WTC11 (cell line): ENCODE results near the gene SARDH. TPM values are rescaled to one million over a fixed set of nuclear protein-coding genes. Genes with fewer than 3 reads are reported as not detected.
A peak's percentile ranks its signal among the peaks of the same experiment; 100 is the strongest.

Experiments
- ATAC-seq: fragments of 200-7000 bp; cut with Tn5 transposase; 2 replicates; pipeline ENCODE4 v1.10.0; 2021; ENCODE audit warnings: mild to moderate bottlenecking, moderate library complexity
- CTCF ChIA-PET: fragments of 300-600 bp; sonication (Branson Sonifier 250); formaldehyde crosslinking; loops from one replicate; lab custom pipeline; 2021; ENCODE audit warnings: antibody characterized with exemption; lab: Charles Lee
- POLR2A ChIA-PET: fragments of 350-600 bp; sonication (Branson Sonifier 250); formaldehyde crosslinking; loops from one replicate; lab custom pipeline; 2021; ENCODE audit warnings: antibody characterized with exemption; lab: Charles Lee
- DNase-seq: peaks from one replicate; pipeline ENCODE4 v3.0.0; 2021; ENCODE audit warnings: low spot score
- H3K27ac Mint-ChIP-seq: 2 replicates; pipeline ENCODE4 v1.8.0; 2021; ENCODE audit warnings: mixed read lengths
- H3K27me3 Mint-ChIP-seq: 2 replicates; pipeline ENCODE4 v1.8.0; 2021; ENCODE audit warnings: low read depth, mild to moderate bottlenecking, moderate library complexity, mixed read lengths
- H3K36me3 Mint-ChIP-seq: 2 replicates; pipeline ENCODE4 v1.8.0; 2021; ENCODE audit warnings: mixed read lengths
- H3K4me1 Mint-ChIP-seq: 2 replicates; pipeline ENCODE4 v1.8.0; 2022; ENCODE audit warnings: mixed read lengths
- H3K4me3 Mint-ChIP-seq: 2 replicates; pipeline ENCODE4 v1.8.0; 2021; ENCODE audit warnings: mild to moderate bottlenecking, moderate library complexity, mixed read lengths
- H3K9me3 Mint-ChIP-seq: 2 replicates; pipeline ENCODE4 v1.8.0; 2021; ENCODE audit warnings: mixed read lengths
- ELF4 ChIP-seq: sonication (generic); formaldehyde crosslinking; IDR thresholded peaks from 2 replicates; pipeline ENCODE4 v1.8.1; 2022; ENCODE audit warnings: low read depth, mild to moderate bottlenecking, moderate library complexity, missing genetic modification reagents
- ESRRA ChIP-seq: sonication (generic); formaldehyde crosslinking; IDR thresholded peaks from 2 replicates; pipeline ENCODE4 v1.8.1; 2022; ENCODE audit warnings: mild to moderate bottlenecking, missing genetic modification reagents, borderline replicate concordance
- ETV6 ChIP-seq: sonication (generic); formaldehyde crosslinking; IDR thresholded peaks from 2 replicates; pipeline ENCODE4 v1.8.1; 2022; ENCODE audit warnings: mild to moderate bottlenecking, missing genetic modification reagents
- MXD4 ChIP-seq: fragments of 250-450 bp; sonication (Bioruptor Pico); IDR thresholded peaks from 2 replicates; pipeline ENCODE4 v1.8.0; 2021; ENCODE audit warnings: mild to moderate bottlenecking, moderate library complexity, borderline replicate concordance
- NFE2L1 ChIP-seq: sonication (generic); formaldehyde crosslinking; IDR thresholded peaks from 2 replicates; pipeline ENCODE4 v1.8.1; 2023; ENCODE audit warnings: missing genetic modification reagents
- SMAD3 ChIP-seq: sonication (generic); formaldehyde crosslinking; IDR thresholded peaks from 2 replicates; pipeline ENCODE4 v1.8.0; 2022; ENCODE audit warnings: missing genetic modification reagents, mild to moderate bottlenecking, borderline replicate concordance
- SP1 ChIP-seq: sonication (generic); formaldehyde crosslinking; conservative IDR thresholded peaks from 2 replicates; pipeline ENCODE4 v1.8.1; 2022; ENCODE audit warnings: missing genetic modification reagents
- ZBTB21 ChIP-seq: sonication (generic); formaldehyde crosslinking; IDR thresholded peaks from 2 replicates; pipeline ENCODE4 v1.8.1; 2023; ENCODE audit warnings: mild to moderate bottlenecking, missing genetic modification reagents, borderline replicate concordance
- ZNF423 ChIP-seq: fragments of 250-450 bp; sonication (Bioruptor Pico); IDR thresholded peaks from 2 replicates; pipeline ENCODE4 v2.1.2; 2022; ENCODE audit warnings: mild to moderate bottlenecking, moderate library complexity
- total RNA-seq: library from RNA; stranded (reverse); gene quantifications from 3 replicates; pipeline ENCODE4 v1.2.3, GENCODE V29; 2021
- TF ChIP-seq, protein P1 (sequence below): sonication (generic); formaldehyde crosslinking; IDR thresholded peaks from 2 replicates; pipeline ENCODE4 v1.8.1; 2022; ENCODE audit warnings: low read depth, mild to moderate bottlenecking, moderate library complexity, missing genetic modification reagents, borderline replicate concordance
- TF ChIP-seq, protein P2 (sequence below): fragments of 250-450 bp; sonication (Bioruptor Pico); IDR thresholded peaks from 2 replicates; pipeline ENCODE4 v1.9.0; 2021; ENCODE audit warnings: mild to moderate bottlenecking
- TF ChIP-seq, protein P3 (sequence below): sonication (generic); formaldehyde crosslinking; conservative IDR thresholded peaks from 2 replicates; pipeline ENCODE4 v1.8.1; 2022; ENCODE audit warnings: mild to moderate bottlenecking, missing genetic modification reagents
- TF ChIP-seq, protein P4 (sequence below): sonication (generic); formaldehyde crosslinking; IDR thresholded peaks from 2 replicates; pipeline ENCODE4 v1.8.0; 2023; ENCODE audit warnings: missing genetic modification reagents
- TF ChIP-seq, protein P5 (sequence below): fragments of 250-450 bp; sonication (Bioruptor Pico); IDR thresholded peaks from 2 replicates; pipeline ENCODE4 v1.8.0; 2021; ENCODE audit warnings: mild to moderate bottlenecking
- TF ChIP-seq, protein P6 (sequence below): sonication (generic); formaldehyde crosslinking; IDR thresholded peaks from 2 replicates; pipeline ENCODE4 v1.8.1; 2023; ENCODE audit warnings: mild to moderate bottlenecking, missing genetic modification reagents
- TF ChIP-seq, protein P7 (sequence below): sonication (generic); formaldehyde crosslinking; IDR thresholded peaks from 2 replicates; pipeline ENCODE4 v1.8.1; 2023; ENCODE audit warnings: mild to moderate bottlenecking, missing genetic modification reagents, moderate library complexity
- TF ChIP-seq, protein P8 (sequence below): fragments of 250-450 bp; sonication (Bioruptor Pico); IDR thresholded peaks from 2 replicates; pipeline ENCODE4 v1.9.0; 2021; ENCODE audit warnings: moderate library complexity, mild to moderate bottlenecking, inconsistent platforms, borderline replicate concordance

The SARDH gene
- total RNA-seq, 1 experiment from 2014 or later: 8.5 TPM

DNA sequence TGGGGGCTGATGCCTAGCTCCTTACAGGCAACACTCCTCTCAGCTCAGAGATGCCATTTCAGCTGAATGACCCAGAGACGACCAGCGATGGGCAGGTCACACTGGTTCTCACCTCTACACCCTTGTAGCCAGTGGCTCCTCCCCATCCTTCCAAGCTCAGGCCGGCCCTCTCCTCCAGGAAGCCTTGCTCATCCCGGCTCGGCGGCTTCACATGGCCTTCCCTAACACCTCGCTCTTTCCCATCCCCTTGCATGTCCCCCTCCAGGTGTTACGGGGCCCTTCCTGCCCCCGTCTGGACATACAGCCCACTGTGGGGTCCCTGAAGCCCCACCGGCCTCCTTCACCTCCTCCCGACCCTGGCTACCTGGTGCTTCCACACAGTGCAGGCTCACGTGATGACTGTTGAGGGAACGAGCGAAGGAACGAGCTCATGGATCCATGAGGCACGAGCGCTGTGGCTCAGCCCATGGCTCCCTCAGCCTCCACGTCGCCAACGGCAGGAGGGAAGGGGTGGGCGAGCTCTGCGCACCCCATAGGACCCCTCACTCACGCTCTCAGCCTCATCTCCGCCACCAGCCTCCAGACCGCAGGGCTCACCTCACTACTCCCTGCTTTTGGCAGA is 45.7 kb downstream of the SARDH start:
- Mint-ChIP-seq H3K4me1 (no peaks in the 10 kb centered on the region), H3K27me3 (no peaks in the 10 kb centered on the region), H3K27ac (peak overlapping the region; percentile 45; the same call in 1 of the 2 replicates)
- ATAC-seq (no peak), DNase-seq (no peak)
- POLR2A ChIA-PET: no interaction called here
- TF ChIP-seq MXD4 (CRISPR knock-in tag) (no peak), ETV6 (CRISPR knock-in tag) (no peak), ELF4 (CRISPR knock-in tag) (no peak), NFE2L1 (no peak), ZNF423 (CRISPR knock-in tag) (no peak), ZBTB21 (no peak), ESRRA (CRISPR knock-in tag) (no peak), SP1 (no peak), SMAD3 (CRISPR knock-in tag) (no peak)
- TF ChIP-seq, protein P1, sequence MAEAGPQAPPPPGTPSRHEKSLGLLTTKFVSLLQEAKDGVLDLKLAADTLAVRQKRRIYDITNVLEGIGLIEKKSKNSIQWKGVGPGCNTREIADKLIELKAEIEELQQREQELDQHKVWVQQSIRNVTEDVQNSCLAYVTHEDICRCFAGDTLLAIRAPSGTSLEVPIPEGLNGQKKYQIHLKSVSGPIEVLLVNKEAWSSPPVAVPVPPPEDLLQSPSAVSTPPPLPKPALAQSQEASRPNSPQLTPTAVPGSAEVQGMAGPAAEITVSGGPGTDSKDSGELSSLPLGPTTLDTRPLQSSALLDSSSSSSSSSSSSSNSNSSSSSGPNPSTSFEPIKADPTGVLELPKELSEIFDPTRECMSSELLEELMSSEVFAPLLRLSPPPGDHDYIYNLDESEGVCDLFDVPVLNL: no peak
- TF ChIP-seq, protein P2, sequence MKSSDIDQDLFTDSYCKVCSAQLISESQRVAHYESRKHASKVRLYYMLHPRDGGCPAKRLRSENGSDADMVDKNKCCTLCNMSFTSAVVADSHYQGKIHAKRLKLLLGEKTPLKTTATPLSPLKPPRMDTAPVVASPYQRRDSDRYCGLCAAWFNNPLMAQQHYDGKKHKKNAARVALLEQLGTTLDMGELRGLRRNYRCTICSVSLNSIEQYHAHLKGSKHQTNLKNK (CRISPR knock-in tag): no peak
- TF ChIP-seq, protein P3, sequence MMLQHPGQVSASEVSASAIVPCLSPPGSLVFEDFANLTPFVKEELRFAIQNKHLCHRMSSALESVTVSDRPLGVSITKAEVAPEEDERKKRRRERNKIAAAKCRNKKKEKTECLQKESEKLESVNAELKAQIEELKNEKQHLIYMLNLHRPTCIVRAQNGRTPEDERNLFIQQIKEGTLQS (CRISPR knock-in tag): no peak
- TF ChIP-seq, protein P4, sequence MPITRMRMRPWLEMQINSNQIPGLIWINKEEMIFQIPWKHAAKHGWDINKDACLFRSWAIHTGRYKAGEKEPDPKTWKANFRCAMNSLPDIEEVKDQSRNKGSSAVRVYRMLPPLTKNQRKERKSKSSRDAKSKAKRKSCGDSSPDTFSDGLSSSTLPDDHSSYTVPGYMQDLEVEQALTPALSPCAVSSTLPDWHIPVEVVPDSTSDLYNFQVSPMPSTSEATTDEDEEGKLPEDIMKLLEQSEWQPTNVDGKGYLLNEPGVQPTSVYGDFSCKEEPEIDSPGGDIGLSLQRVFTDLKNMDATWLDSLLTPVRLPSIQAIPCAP (CRISPR knock-in tag): no peak
- TF ChIP-seq, protein P5, sequence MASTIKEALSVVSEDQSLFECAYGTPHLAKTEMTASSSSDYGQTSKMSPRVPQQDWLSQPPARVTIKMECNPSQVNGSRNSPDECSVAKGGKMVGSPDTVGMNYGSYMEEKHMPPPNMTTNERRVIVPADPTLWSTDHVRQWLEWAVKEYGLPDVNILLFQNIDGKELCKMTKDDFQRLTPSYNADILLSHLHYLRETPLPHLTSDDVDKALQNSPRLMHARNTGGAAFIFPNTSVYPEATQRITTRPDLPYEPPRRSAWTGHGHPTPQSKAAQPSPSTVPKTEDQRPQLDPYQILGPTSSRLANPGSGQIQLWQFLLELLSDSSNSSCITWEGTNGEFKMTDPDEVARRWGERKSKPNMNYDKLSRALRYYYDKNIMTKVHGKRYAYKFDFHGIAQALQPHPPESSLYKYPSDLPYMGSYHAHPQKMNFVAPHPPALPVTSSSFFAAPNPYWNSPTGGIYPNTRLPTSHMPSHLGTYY (CRISPR knock-in tag): no peak
- TF ChIP-seq, protein P6, sequence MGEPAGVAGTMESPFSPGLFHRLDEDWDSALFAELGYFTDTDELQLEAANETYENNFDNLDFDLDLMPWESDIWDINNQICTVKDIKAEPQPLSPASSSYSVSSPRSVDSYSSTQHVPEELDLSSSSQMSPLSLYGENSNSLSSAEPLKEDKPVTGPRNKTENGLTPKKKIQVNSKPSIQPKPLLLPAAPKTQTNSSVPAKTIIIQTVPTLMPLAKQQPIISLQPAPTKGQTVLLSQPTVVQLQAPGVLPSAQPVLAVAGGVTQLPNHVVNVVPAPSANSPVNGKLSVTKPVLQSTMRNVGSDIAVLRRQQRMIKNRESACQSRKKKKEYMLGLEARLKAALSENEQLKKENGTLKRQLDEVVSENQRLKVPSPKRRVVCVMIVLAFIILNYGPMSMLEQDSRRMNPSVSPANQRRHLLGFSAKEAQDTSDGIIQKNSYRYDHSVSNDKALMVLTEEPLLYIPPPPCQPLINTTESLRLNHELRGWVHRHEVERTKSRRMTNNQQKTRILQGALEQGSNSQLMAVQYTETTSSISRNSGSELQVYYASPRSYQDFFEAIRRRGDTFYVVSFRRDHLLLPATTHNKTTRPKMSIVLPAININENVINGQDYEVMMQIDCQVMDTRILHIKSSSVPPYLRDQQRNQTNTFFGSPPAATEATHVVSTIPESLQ (CRISPR knock-in tag): no peak
- TF ChIP-seq, protein P7, sequence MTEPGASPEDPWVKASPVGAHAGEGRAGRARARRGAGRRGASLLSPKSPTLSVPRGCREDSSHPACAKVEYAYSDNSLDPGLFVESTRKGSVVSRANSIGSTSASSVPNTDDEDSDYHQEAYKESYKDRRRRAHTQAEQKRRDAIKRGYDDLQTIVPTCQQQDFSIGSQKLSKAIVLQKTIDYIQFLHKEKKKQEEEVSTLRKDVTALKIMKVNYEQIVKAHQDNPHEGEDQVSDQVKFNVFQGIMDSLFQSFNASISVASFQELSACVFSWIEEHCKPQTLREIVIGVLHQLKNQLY (CRISPR knock-in tag): no peak
- TF ChIP-seq, protein P8, sequence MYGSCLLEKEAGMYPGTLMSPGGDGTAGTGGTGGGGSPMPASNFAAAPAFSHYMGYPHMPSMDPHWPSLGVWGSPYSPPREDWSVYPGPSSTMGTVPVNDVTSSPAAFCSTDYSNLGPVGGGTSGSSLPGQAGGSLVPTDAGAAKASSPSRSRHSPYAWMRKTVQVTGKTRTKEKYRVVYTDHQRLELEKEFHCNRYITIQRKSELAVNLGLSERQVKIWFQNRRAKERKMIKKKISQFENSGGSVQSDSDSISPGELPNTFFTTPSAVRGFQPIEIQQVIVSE: no peak
- TF ChIP-seq, all 79 proteins: peak for 0
- Mint-ChIP-seq H3K4me3 (no peak overlapping the region), H3K36me3 (no peaks in the 10 kb centered on the region), H3K9me3 (no peaks in the 10 kb centered on the region)
- CTCF ChIA-PET: interaction anchor here (1.2 to 1.5 kb wide), 3 partner anchors 10 to 103 kb away, joined by 3 to 5 read pairs (median 3); no protein-coding TSS in a partner anchor
